Tibial artery (tissue), 4 donors: ENCODE results near the gene TUBA3E.
"Not testable (repeated sequence)": the region's sequence is repeated elsewhere in the genome, so short reads cannot be mapped to it uniquely, and the experiment has no call there.

Experiments used
- DNase-seq, 2 donors: peaks; one replicate each; pipeline ENCODE4 v3.0.0-alpha.2; 2019
- H3K27ac ChIP-seq, 2 donors: fragments of 200-600 bp; sonication (generic) in 1 of 2; 1 replicate in 1 of 2; 2 replicates in 1 of 2; pipeline ENCODE4 v1.5.1; 2018 to 2019; ENCODE audit warnings: mild to moderate bottlenecking in 1 of 2
- H3K27me3 ChIP-seq, 2 donors: fragments of 200-600 bp; sonication (generic) in 1 of 2; one replicate each; pipeline versions ENCODE4 v1.5.1 to v1.6.0; 2016 to 2019
- H3K36me3 ChIP-seq, 3 donors: fragments of 200-600 bp; sonication (generic) in 2 of 3; one replicate each; pipeline ENCODE4 v1.5.1; 2016 to 2019; ENCODE audit warnings: mild to moderate bottlenecking in 2 of 3
- H3K4me1 ChIP-seq, 4 donors: fragments of 200-600 bp; sonication (generic) in 2 of 4; 1 replicate in 3 of 4; 2 replicates in 1 of 4; pipeline ENCODE4 v1.5.1; 2016 to 2019
- H3K4me3 ChIP-seq, 2 donors: fragments of 200-600 bp; sonication (generic) in 1 of 2; 1 replicate in 1 of 2; 2 replicates in 1 of 2; pipeline ENCODE4 v1.5.1; 2018 to 2019; ENCODE audit warnings: mild to moderate bottlenecking in 2 of 2
- H3K9me3 ChIP-seq, 3 donors: fragments of 200-600 bp; sonication (generic) in 1 of 3; one replicate each; pipeline ENCODE4 v1.5.1; 2016 to 2019
- intact Hi-C: fragments of 100-400 bp; cut with DNase I; formaldehyde crosslinking; loops from one replicate; pipeline ENCODE4 v1.15.0; 2023; ENCODE audit warnings: low total_unique reads
- TF ChIP-seq, protein P1 (sequence below), 2 experiments: fragments of 200-600 bp in 1 of 2; fragments of 450-650 bp in 1 of 2; IDR thresholded peaks; one replicate each; pipeline ENCODE4 v1.5.1; 2017 to 2019; ENCODE audit warnings: antibody characterized with exemption in 2 of 2, mild to moderate bottlenecking in 1 of 2, moderate library complexity in 1 of 2

The TUBA3E gene

GRCh38 chr2:130198343-130198742 is at the start of gene TUBA3E:
TSS of gene TUBA3E (minus strand) at chr2:130198439. CDS start at chr2:130198360, 79 bp downstream.
- no peak for DNase-seq
- Histone ChIP-seq H3K27me3 (no peaks in the 10 kb centered on the region), H3K4me1 (no peaks in the 10 kb centered on the region), H3K4me3 (no peak within 1 kb of the TSS), H3K9me3 (no peaks in the 10 kb centered on the region), H3K36me3 (no peaks in the 10 kb centered on the region), H3K27ac (no peak within 1 kb of the TSS)
- intact Hi-C loops, result no loop called here
- TF ChIP-seq, protein P1, sequence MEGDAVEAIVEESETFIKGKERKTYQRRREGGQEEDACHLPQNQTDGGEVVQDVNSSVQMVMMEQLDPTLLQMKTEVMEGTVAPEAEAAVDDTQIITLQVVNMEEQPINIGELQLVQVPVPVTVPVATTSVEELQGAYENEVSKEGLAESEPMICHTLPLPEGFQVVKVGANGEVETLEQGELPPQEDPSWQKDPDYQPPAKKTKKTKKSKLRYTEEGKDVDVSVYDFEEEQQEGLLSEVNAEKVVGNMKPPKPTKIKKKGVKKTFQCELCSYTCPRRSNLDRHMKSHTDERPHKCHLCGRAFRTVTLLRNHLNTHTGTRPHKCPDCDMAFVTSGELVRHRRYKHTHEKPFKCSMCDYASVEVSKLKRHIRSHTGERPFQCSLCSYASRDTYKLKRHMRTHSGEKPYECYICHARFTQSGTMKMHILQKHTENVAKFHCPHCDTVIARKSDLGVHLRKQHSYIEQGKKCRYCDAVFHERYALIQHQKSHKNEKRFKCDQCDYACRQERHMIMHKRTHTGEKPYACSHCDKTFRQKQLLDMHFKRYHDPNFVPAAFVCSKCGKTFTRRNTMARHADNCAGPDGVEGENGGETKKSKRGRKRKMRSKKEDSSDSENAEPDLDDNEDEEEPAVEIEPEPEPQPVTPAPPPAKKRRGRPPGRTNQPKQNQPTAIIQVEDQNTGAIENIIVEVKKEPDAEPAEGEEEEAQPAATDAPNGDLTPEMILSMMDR (IDR thresholded peaks at IDR 0.05), result no peak

GRCh38 chr2:130246430-130246829 is 48.2 kb upstream of the TUBA3E start:
- no peak for DNase-seq
- Histone ChIP-seq H3K27ac (no peak overlapping the region), H3K36me3 (no peaks in the 10 kb centered on the region), H3K4me3 (no peak overlapping the region), H3K4me1 (no peaks in the 10 kb centered on the region), H3K27me3 (peaks cover 0 to 19% of the 10 kb centered on the region in 2 donors), H3K9me3 (no peaks in the 10 kb centered on the region)
- intact Hi-C loops, result no loop called here
- TF ChIP-seq, protein P1 (IDR thresholded peaks at IDR 0.05), result no peak

DNA sequence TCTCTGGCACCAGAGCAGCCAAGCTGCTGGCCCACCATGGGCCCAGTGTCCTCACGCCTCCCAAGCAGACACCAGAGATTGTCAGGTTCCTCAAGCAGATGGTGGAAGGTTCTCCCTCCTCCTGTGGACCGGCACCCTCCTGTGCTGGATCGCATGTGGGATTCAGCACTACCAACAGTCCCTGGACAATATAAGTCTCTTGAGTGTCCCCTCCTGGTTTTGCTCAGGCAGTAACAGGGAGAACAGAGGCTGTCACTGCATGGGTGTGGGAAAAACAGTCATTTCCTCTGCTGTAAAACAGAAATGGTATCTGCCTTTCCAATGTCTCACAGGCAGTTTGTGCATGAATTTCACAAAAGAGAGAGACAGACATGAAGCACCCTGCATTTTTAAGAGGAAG is 47.7 kb upstream of the TUBA3E start:
- TF ChIP-seq, protein P1 (IDR thresholded peaks at IDR 0.05), result no peak
- intact Hi-C loops, result no loop called here
- Histone ChIP-seq H3K36me3 (no peaks in the 10 kb centered on the region), H3K27me3 (peaks cover 0 to 18% of the 10 kb centered on the region in 2 donors), H3K9me3 (no peaks in the 10 kb centered on the region), H3K4me3 (no peak overlapping the region), H3K4me1 (no peaks in the 10 kb centered on the region), H3K27ac (no peak overlapping the region)
- DNase-seq, result no peak

- Histone ChIP-seq H3K9me3 (no peaks in the 10 kb centered on the region), H3K36me3 (no peaks in the 10 kb centered on the region), H3K4me3 (no peak overlapping the region), H3K27ac (no peak overlapping the region), H3K4me1 (no peaks in the 10 kb centered on the region), H3K27me3 (peaks cover 0 to 10% of the 10 kb centered on the region in 2 donors)
- intact Hi-C loops, result no loop called here
- TF ChIP-seq, protein P1 (IDR thresholded peaks at IDR 0.05), result no peak
- no peak for DNase-seq
These were observed 45.1 kb upstream of the TUBA3E start for GRCh38 chr2:130243359-130243758.

DNA sequence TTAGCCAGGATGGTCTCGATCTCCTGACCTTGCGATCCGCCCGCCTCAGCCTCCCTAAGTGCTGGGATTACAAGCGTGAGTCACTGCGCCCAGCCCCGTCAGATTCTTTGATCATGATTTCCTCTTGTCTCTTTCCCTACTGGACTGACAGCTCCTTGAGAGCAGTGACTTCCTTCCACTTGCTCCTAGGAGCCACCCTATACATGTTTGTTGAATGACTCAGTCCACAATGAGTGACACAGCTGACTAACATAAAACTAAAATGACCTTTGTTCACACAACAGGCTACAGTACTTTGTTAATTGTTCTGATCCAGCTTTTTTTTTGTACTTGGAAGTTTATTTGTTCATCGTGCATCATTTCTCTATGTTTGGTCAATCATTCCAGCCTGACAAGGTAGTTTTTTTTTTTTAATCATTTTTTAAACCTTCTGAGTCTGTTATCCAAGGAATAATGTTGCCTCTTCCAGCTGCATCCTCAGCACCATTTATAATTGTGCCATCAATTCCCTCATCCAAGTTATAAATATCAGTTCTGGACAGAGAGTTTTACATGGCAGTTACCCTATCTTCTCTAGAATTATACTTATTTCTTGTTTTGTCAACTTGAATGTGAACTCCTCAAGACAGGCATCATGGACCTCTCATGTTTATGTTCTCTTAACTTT is 42.9 kb upstream of the TUBA3E start:
- Histone ChIP-seq H3K4me1 (no peaks in the 10 kb centered on the region), H3K27me3 (peaks cover 0 to 4% of the 10 kb centered on the region in 2 donors), H3K27ac (no peak overlapping the region), H3K4me3 (no peak overlapping the region), H3K36me3 (no peaks in the 10 kb centered on the region), H3K9me3 (no peaks in the 10 kb centered on the region)
- TF ChIP-seq, protein P1 (IDR thresholded peaks at IDR 0.05), result no peak
- DNase-seq, result no peak
- intact Hi-C loops, result no loop called here

- H3K4me3 ChIP-seq, H3K4me1 ChIP-seq, H3K27me3 ChIP-seq, H3K36me3 ChIP-seq, H3K9me3 ChIP-seq, intact Hi-C loops, DNase-seq, H3K27ac ChIP-seq: not testable (repeated sequence)
These were observed 41.3 kb upstream of the TUBA3E start for GRCh38 chr2:130239581-130239980.

DNA sequence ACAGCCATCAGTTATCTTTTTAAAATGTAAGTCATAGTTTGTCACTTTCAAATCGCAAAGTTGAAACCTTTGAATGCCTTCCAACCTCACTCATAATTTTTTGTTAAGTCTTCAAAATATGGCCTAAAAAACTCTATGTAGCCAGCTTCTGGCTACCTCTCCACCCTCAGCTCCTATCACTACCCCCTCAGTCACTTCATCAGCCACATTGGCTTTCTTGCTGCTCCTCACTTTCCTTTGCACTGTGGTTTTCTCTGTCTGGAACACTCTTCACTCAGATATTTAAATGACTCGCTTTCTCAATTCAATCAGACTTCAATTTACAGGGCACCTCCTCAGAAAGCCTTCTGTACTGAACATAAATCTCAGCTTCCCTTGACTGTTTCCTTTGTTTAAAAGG is 34.8 kb upstream of the TUBA3E start:
- H3K27me3 ChIP-seq, result peaks cover 0 to 19% of the 10 kb centered on the region in 2 donors

More for the DNA sequence above, 34.8 kb upstream of the TUBA3E start:
- H3K4me1 ChIP-seq, H3K4me3 ChIP-seq, DNase-seq, intact Hi-C loops, H3K36me3 ChIP-seq, H3K27ac ChIP-seq, H3K9me3 ChIP-seq: not testable (repeated sequence)
